ENCODE measurements around the gene ZFP3. TPM values are rescaled to one million over a fixed set of nuclear protein-coding genes. Genes with fewer than 3 reads are reported as not detected.
"Not testable (repeated sequence)": the region's sequence is repeated elsewhere in the genome, so short reads cannot be mapped to it uniquely, and the experiment has no call there.

The ZFP3 gene
- total RNA-seq, 2 experiments from 2014 or later: 0.34 to 0.98 TPM

DNA sequence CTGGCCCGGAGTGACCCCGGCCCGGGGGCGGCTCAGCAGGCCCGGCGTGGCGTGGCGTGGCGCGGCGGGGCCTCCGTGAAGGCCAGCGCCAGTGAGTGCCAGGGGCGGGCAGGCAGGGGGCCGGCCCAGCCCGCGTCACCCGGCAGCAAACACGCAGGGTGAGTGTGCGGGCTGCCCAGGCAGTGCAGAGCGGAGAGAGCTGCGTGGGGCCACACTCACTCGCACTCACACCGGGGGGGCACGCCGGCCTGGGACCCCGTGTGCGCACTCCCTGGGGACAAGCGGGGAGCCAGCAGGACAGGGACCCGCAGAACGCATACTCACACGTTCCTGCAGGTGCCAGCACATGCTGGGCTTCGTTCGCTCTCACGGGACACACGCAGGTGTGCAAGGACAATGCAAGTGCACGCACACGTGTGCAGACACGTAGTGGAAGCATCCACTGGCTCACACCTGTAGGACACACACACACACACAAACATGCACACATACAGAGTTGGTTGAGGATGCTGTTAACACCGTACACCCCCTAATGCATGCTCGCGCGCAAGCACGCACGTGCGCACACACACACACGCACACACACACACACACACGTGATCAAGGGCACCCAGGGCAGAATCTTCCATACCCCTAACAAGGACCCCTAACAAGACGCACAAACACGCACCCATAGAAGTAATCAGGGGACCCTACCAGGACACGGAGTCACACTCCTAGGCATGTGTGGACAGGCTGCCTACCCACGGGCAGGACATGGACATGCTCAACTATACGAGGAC lies 45.3 kb downstream of the ZFP3 start:
- intact Hi-C loops (cut with micrococcal nuclease; ENCODE audit: unreplicated experiment): no loop called here
- TF ChIP-seq EZH2phosphoT487 (IDR thresholded peaks at IDR 0.05; ENCODE audit: borderline replicate concordance, low read depth, low read length): no peak
- TF ChIP-seq, protein P1, sequence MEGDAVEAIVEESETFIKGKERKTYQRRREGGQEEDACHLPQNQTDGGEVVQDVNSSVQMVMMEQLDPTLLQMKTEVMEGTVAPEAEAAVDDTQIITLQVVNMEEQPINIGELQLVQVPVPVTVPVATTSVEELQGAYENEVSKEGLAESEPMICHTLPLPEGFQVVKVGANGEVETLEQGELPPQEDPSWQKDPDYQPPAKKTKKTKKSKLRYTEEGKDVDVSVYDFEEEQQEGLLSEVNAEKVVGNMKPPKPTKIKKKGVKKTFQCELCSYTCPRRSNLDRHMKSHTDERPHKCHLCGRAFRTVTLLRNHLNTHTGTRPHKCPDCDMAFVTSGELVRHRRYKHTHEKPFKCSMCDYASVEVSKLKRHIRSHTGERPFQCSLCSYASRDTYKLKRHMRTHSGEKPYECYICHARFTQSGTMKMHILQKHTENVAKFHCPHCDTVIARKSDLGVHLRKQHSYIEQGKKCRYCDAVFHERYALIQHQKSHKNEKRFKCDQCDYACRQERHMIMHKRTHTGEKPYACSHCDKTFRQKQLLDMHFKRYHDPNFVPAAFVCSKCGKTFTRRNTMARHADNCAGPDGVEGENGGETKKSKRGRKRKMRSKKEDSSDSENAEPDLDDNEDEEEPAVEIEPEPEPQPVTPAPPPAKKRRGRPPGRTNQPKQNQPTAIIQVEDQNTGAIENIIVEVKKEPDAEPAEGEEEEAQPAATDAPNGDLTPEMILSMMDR (conservative IDR thresholded peaks at IDR 0.05; ENCODE audit: low read length): no peak
- no peak for DNase-seq (ENCODE audit: low spot score)
- ChIA-PET POLR2A (no interaction called here), CTCF (ENCODE audit: unreplicated experiment) (no interaction called here)
- H3K9me2 ChIP-seq (ENCODE audit: insufficient read depth, low read length): no peaks in the 10 kb centered on the region
- no peaks in the 10 kb centered on the region for H3K36me3 ChIP-seq (ENCODE audit: insufficient read depth, low read length)
- H3K4me2 ChIP-seq (ENCODE audit: low read length): no peak overlapping the region
- no TSS peak for BruUV-seq (replicated peaks)
- no peaks in the 10 kb centered on the region for H3K79me2 ChIP-seq (ENCODE audit: insufficient read depth, low read depth, low read length)
- no peaks in the 10 kb centered on the region for H4K20me1 ChIP-seq (ENCODE audit: insufficient read depth, low read length)
- 0 out of 2 replicates have a peak, but pooled peaks cover 5% of the 10 kb centered on the region for H3K9me3 ChIP-seq (ENCODE audit: low read length)
- no peak overlapping the region for H3K27ac ChIP-seq (ENCODE audit: low read depth, low read length, poor library complexity, severe bottlenecking)
- H3K4me3 ChIP-seq (ENCODE audit: low read depth, low read length, poor library complexity, severe bottlenecking): no peak overlapping the region
- H3K4me1 ChIP-seq (ENCODE audit: insufficient read depth, low read length, poor library complexity, severe bottlenecking): no peaks in the 10 kb centered on the region
- H2AFZ ChIP-seq (ENCODE audit: low read length): no peak overlapping the region

DNA sequence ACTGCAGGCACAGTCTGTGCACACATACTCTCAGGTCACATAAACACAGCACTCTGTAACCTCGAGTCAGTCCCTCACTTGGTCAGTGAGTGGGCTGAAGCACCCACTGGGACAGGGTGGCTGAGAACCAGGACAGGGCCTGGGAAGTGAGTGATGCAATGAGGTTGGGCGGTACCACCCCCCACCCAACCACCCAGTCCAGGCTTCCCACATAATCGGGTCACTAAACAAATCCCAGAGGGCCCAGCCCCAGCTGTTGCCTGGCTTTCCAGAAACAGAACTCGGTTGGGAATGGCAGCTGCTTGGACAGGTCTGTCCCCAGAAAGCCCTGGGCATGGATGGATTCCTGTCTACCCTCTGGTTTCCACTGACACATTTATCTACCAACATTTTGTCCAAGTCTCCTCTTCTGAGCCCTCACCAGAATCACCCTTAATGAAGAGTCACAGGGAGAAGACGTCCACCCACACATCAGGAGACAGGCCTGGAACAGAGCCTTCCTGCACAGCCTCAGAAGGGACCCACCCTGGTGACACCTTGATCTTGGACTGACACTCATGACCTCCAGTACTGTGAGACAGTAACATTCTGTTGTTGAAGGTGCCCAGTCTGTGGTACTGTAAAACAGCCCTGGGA lies 46.0 kb downstream of the ZFP3 start:
- BruUV-seq (replicated peaks); intact Hi-C loops (cut with micrococcal nuclease; ENCODE audit: unreplicated experiment); H3K79me2 ChIP-seq (ENCODE audit: insufficient read depth, low read depth, low read length); H3K27ac ChIP-seq (ENCODE audit: low read depth, low read length, poor library complexity, severe bottlenecking); H3K36me3 ChIP-seq (ENCODE audit: insufficient read depth, low read length); H3K9me3 ChIP-seq (ENCODE audit: low read length); H3K4me2 ChIP-seq (ENCODE audit: low read length); DNase-seq (ENCODE audit: low spot score); H3K4me1 ChIP-seq (ENCODE audit: insufficient read depth, low read length, poor library complexity, severe bottlenecking); H4K20me1 ChIP-seq (ENCODE audit: insufficient read depth, low read length); CTCF ChIA-PET (ENCODE audit: unreplicated experiment); H3K9me2 ChIP-seq (ENCODE audit: insufficient read depth, low read length); H2AFZ ChIP-seq (ENCODE audit: low read length); POLR2A ChIA-PET; H3K4me3 ChIP-seq (ENCODE audit: low read depth, low read length, poor library complexity, severe bottlenecking): not testable (repeated sequence)

DNA sequence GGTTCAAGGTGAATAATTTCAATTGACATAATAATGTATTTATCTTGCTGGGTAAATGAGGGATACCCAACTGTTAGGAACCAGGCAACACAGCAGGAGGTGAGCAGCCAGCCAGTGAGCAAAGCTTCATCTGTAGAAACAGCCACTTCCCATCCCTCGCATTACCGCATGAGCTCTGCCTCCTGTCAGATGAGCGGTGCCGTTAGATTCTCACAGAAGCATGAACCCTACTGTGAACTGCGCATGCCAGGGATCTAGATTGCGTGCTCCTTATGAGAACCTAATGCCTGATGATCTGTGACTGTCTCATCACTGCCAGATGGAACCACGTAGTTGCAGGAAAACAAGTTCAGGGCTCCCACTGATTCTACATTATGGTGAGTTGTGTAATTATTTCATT lies 46.6 kb downstream of the ZFP3 start:
- H3K4me3 ChIP-seq (ENCODE audit: low read depth, low read length, poor library complexity, severe bottlenecking); BruUV-seq (replicated peaks); H3K79me2 ChIP-seq (ENCODE audit: insufficient read depth, low read depth, low read length); H2AFZ ChIP-seq (ENCODE audit: low read length); H3K36me3 ChIP-seq (ENCODE audit: insufficient read depth, low read length); H3K27ac ChIP-seq (ENCODE audit: low read depth, low read length, poor library complexity, severe bottlenecking); H3K4me2 ChIP-seq (ENCODE audit: low read length); H3K9me3 ChIP-seq (ENCODE audit: low read length); H4K20me1 ChIP-seq (ENCODE audit: insufficient read depth, low read length); H3K9me2 ChIP-seq (ENCODE audit: insufficient read depth, low read length); CTCF ChIA-PET (ENCODE audit: unreplicated experiment); H3K4me1 ChIP-seq (ENCODE audit: insufficient read depth, low read length, poor library complexity, severe bottlenecking); DNase-seq (ENCODE audit: low spot score); intact Hi-C loops (cut with micrococcal nuclease; ENCODE audit: unreplicated experiment): not testable (repeated sequence)
- POLR2A ChIA-PET: interaction anchor here (0.6 kb wide), 1 partner anchor 311 kb away, joined by 3 read pairs; no protein-coding TSS in a partner anchor

Data from OCI-LY7 (cell line).